Endothelial cell of umbilical vein (primary cell): ENCODE data around the gene KIF19. TPM values are rescaled to one million over a fixed set of nuclear protein-coding genes. Genes with fewer than 3 reads are reported as not detected.

ENCODE experiments used
- BruUV-seq: library from RNA; stranded (reverse); fragments of 400-500 nt; replicated peaks from 2 replicates; lab custom pipeline; 2021; lab: Mats Ljungman, UMichigan
- CTCF ChIA-PET: fragments of 300-600, 350-600 bp; sonication (Branson Sonifier 250); formaldehyde crosslinking; loops from one replicate; lab custom pipeline; 2021; ENCODE audit warnings: antibody characterized with exemption, inconsistent platforms; lab: Charles Lee
- POLR2A ChIA-PET: fragments of 300-600, 350-600 bp; sonication (Branson Sonifier 250); formaldehyde crosslinking; loops from one replicate; lab custom pipeline; 2021; ENCODE audit warnings: antibody characterized with exemption, inconsistent platforms; lab: Charles Lee
- DNase-seq: peaks from one replicate; pipeline ENCODE4 v3.0.0-alpha.2; 2011; ENCODE audit warnings: low read depth, low spot score
- FAIRE-seq: peaks from 2 replicates; lab custom pipeline; 2011; peaks lifted over from hg19 to GRCh38; lab: Jason Lieb, UNC
- H2AFZ ChIP-seq: 2 replicates; pipeline ENCODE4 v1.6.0; 2012; ENCODE audit warnings: low read depth, low read length, control low read depth, inconsistent platforms
- H3K27ac ChIP-seq: 2 replicates; pipeline ENCODE4 v1.5.1; 2011; ENCODE audit warnings: low read depth, mild to moderate bottlenecking, control low read depth, low read length, moderate library complexity; ENCODE audit not compliant: insufficient read depth
- H3K27me3 ChIP-seq, 2 experiments: 2 replicates each; pipeline versions ENCODE4 v1.6.0 to v1.6.1; 2011; ENCODE audit warnings: low read length in 2 of 2, mixed read lengths in 1 of 2; ENCODE audit not compliant: control insufficient read depth in 2 of 2, insufficient read depth in 2 of 2
- H3K36me3 ChIP-seq, 2 experiments: 2 replicates in 1 of 2; 3 replicates in 1 of 2; pipeline ENCODE4 v1.5.1; 2011; ENCODE audit warnings: low read length in 2 of 2, mild to moderate bottlenecking in 1 of 2, moderate library complexity in 1 of 2; ENCODE audit not compliant: control insufficient read depth in 2 of 2, insufficient read depth in 2 of 2; ENCODE audit errors: extremely low read depth in 1 of 2
- H3K4me1 ChIP-seq: 3 replicates; pipeline ENCODE4 v1.5.1; 2011; ENCODE audit warnings: mild to moderate bottlenecking, low read length; ENCODE audit not compliant: control insufficient read depth, insufficient read depth; ENCODE audit errors: extremely low read depth
- H3K4me2 ChIP-seq: 2 replicates; pipeline ENCODE4 v1.6.1; 2011; ENCODE audit warnings: low read length, control low read depth, mixed read lengths; ENCODE audit not compliant: insufficient read depth
- H3K4me3 ChIP-seq, 3 experiments: fragments of 200-600 bp in 1 of 3; sonication (generic), shearing (Covaris generic) in 1 of 3; replicated peaks in 1 of 3; 2 replicates each; pipeline ENCODE4 v1.5.1; 2011 to 2016; ENCODE audit warnings: control low read depth in 3 of 3, low read length in 3 of 3, mild to moderate bottlenecking in 2 of 3, inconsistent platforms in 1 of 3, low read depth in 1 of 3, moderate library complexity in 1 of 3; ENCODE audit not compliant: insufficient read depth in 1 of 3
- H3K79me2 ChIP-seq: 2 replicates; pipeline ENCODE4 v1.6.0; 2012; ENCODE audit warnings: low read length, inconsistent platforms; ENCODE audit not compliant: control insufficient read depth, insufficient read depth
- H3K9ac ChIP-seq: replicated peaks from 2 replicates; pipeline ENCODE3; 2011; ENCODE audit warnings: low read length, control low read depth; ENCODE audit not compliant: insufficient read depth; ENCODE audit errors: extremely low read depth
- H3K9me1 ChIP-seq: replicated peaks from 3 replicates; pipeline ENCODE4 v1.6.0; 2011; ENCODE audit warnings: mild to moderate bottlenecking, low read length; ENCODE audit not compliant: control insufficient read depth, insufficient read depth; ENCODE audit errors: extremely low read depth
- H3K9me3 ChIP-seq: replicated peaks from 2 replicates; pipeline ENCODE4 v1.5.1; 2012; ENCODE audit warnings: low read length, inconsistent platforms; ENCODE audit not compliant: control insufficient read depth, insufficient read depth
- H4K20me1 ChIP-seq: replicated peaks from 2 replicates; pipeline ENCODE3; 2011; ENCODE audit warnings: mild to moderate bottlenecking, low read length; ENCODE audit not compliant: control insufficient read depth, insufficient read depth; ENCODE audit errors: extremely low read depth
- EZH2 ChIP-seq: IDR thresholded peaks from 2 replicates; pipeline ENCODE4 v1.6.1; 2012; ENCODE audit warnings: borderline replicate concordance, low read depth, mild to moderate bottlenecking, moderate library complexity, low read length, inconsistent platforms; ENCODE audit not compliant: severe bottlenecking
- FOS ChIP-seq: IDR thresholded peaks from 2 replicates; pipeline ENCODE4 v1.6.1; 2011; ENCODE audit warnings: mild to moderate bottlenecking, low read length, moderate library complexity, borderline replicate concordance; ENCODE audit not compliant: insufficient read depth
- GATA2 ChIP-seq: IDR thresholded peaks from 2 replicates; pipeline ENCODE4 v1.7.0; 2011; ENCODE audit warnings: low read depth, mild to moderate bottlenecking, moderate library complexity, mixed read lengths, low read length; ENCODE audit not compliant: insufficient read length, insufficient read depth
- JUN ChIP-seq: IDR thresholded peaks from 2 replicates; pipeline ENCODE4 v1.6.1; 2011; ENCODE audit warnings: borderline replicate concordance, low read depth; ENCODE audit not compliant: insufficient read length, insufficient read depth
- MYC ChIP-seq: IDR thresholded peaks from one replicate; pipeline ENCODE4 v1.6.1; 2011; ENCODE audit warnings: mild to moderate bottlenecking, low read depth, low read length
- POLR2A ChIP-seq: IDR thresholded peaks from 2 replicates; pipeline ENCODE4 v1.6.1; 2012; ENCODE audit warnings: low read depth, mild to moderate bottlenecking, control low read depth, low read length
- POLR2AphosphoS5 ChIP-seq: IDR thresholded peaks from 2 replicates; pipeline ENCODE4 v1.6.1; 2012; ENCODE audit warnings: low read depth, mild to moderate bottlenecking, control low read depth, low read length, moderate library complexity; ENCODE audit not compliant: insufficient read depth
- dilution Hi-C: fragments of 300-500 bp; cut with MboI; formaldehyde crosslinking; loops from one replicate; pipeline ENCODE4 v1.15.0; 2019; ENCODE audit warnings: low sequenced_read_pairs; ENCODE audit not compliant: extremely low pct_ligation_motif_present
- intact Hi-C: fragments of 100-400 bp; cut with micrococcal nuclease; formaldehyde crosslinking; loops from one replicate; pipeline ENCODE4 v1.10.0; 2022
- polyA plus RNA-seq, 4 experiments: library from polyadenylated mRNA; depleted of rRNA in 3 of 4; stranded (reverse) in 3 of 4; unstranded in 1 of 4; fragments of >200 nt; gene quantifications; 2 replicates each; pipeline versions ENCODE4 v1.2.1 to v1.2.3, GENCODE V29; 2011 to 2012; ENCODE audit warnings: missing spikeins in 1 of 4
- total RNA-seq: library from RNA; stranded (reverse); gene quantifications from 2 replicates; pipeline ENCODE4 v1.2.3, GENCODE V29; 2021
- TF ChIP-seq, protein P1 (sequence below): IDR thresholded peaks from 2 replicates; pipeline ENCODE4 v1.6.1; 2011; ENCODE audit not compliant: insufficient read depth, insufficient read length
- TF ChIP-seq, protein P2 (sequence below), 2 donors: IDR thresholded peaks; 1 replicate in 1 of 2; 2 replicates in 1 of 2; pipeline ENCODE4 v1.5.1; 2011; ENCODE audit warnings: low read length in 2 of 2, mild to moderate bottlenecking in 2 of 2, moderate library complexity in 2 of 2, control low read depth in 1 of 2, inconsistent platforms in 1 of 2, low read depth in 1 of 2; ENCODE audit not compliant: insufficient read depth in 1 of 2; ENCODE audit errors: extremely low read depth in 1 of 2

The KIF19 gene
- total and polyA plus RNA-seq, 2 donors (not counting 3 experiments of a cell fraction or from before 2014, with no cell fraction given): 0.10 to 0.84 TPM

DNA sequence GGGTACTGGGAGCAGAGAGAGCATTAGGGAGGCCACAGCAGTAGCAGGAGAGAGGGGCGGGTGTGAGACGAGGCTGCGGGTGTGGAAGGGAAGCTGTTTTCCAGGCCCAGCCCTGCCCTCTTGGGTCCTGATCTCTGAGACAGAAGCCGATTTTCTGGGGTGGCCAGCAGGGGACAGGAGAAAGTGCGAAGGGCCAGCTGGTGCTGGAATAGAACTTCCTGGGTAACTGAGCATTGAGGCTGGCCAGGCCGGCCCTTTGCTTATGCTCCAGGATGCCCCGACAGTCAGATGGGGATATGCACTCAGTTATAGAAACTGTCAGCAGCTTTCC, 34.8 kb downstream of the KIF19 start:
- Histone ChIP-seq H3K27ac (no peak overlapping the region), H3K27me3 (peaks cover 10 to 18% of the 10 kb centered on the region in 2 experiments), H3K4me2 (no peak overlapping the region), H3K9ac (no peak overlapping the region), H3K36me3 (no peaks in the 10 kb centered on the region), H4K20me1 (no peaks in the 10 kb centered on the region), H3K79me2 (no peaks in the 10 kb centered on the region), H3K9me1 (no peaks in the 10 kb centered on the region), H3K4me3 (no peak overlapping the region), H3K9me3 (no peaks in the 10 kb centered on the region), H3K4me1 (no peaks in the 10 kb centered on the region), H2AFZ (no peak overlapping the region)
- intact Hi-C loops: loop anchor here (1.0 kb wide), 1 partner anchor 60 kb away; no protein-coding TSS in a partner anchor
- BruUV-seq: no TSS peak
- CTCF ChIA-PET: interaction anchor here (0.6 to 3.6 kb wide), 13 partner anchors 8 to 152 kb away, joined by 3 to 29 read pairs (median 4); no protein-coding TSS in a partner anchor
- TF ChIP-seq, protein P1, sequence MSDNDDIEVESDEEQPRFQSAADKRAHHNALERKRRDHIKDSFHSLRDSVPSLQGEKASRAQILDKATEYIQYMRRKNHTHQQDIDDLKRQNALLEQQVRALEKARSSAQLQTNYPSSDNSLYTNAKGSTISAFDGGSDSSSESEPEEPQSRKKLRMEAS: no peak
- TF ChIP-seq, protein P2, sequence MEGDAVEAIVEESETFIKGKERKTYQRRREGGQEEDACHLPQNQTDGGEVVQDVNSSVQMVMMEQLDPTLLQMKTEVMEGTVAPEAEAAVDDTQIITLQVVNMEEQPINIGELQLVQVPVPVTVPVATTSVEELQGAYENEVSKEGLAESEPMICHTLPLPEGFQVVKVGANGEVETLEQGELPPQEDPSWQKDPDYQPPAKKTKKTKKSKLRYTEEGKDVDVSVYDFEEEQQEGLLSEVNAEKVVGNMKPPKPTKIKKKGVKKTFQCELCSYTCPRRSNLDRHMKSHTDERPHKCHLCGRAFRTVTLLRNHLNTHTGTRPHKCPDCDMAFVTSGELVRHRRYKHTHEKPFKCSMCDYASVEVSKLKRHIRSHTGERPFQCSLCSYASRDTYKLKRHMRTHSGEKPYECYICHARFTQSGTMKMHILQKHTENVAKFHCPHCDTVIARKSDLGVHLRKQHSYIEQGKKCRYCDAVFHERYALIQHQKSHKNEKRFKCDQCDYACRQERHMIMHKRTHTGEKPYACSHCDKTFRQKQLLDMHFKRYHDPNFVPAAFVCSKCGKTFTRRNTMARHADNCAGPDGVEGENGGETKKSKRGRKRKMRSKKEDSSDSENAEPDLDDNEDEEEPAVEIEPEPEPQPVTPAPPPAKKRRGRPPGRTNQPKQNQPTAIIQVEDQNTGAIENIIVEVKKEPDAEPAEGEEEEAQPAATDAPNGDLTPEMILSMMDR (IDR thresholded peaks at IDR 0.05; ENCODE audit: extremely low read depth in 1 of 2, insufficient read depth in 1 of 2, low read depth in 1 of 2, low read length in 2 of 2): no peak
- TF ChIP-seq JUN (no peak), POLR2AphosphoS5 (no peak), GATA2 (no peak), FOS (no peak), MYC (no peak), EZH2 (no peak), POLR2A (no peak)
- dilution Hi-C loops: no loop called here
- FAIRE-seq (no peak), DNase-seq (no peak)
- POLR2A ChIA-PET: no interaction called here
